Activated CD8-positive, alpha-beta T cell treated with anti-CD3 and anti-CD28 coated beads for 36 hours (primary cell): ENCODE measurements around the gene RASA2. TPM values are rescaled to one million over a fixed set of nuclear protein-coding genes. Genes with fewer than 3 reads are reported as not detected.

Source experiments
- ATAC-seq: fragments of 200-7000 bp; cut with Tn5 transposase; one replicate; pipeline ENCODE4 v1.10.0; 2021; ENCODE audit warnings: mild to moderate bottlenecking, moderate library complexity
- CTCF ChIA-PET: fragments of 350-600 bp; sonication (Branson Sonifier 250); formaldehyde crosslinking; loops from one replicate; lab custom pipeline; 2021; ENCODE audit warnings: antibody characterized with exemption; lab: Charles Lee
- POLR2A ChIA-PET: fragments of 350-600 bp; sonication (Branson Sonifier 250); formaldehyde crosslinking; loops from one replicate; lab custom pipeline; 2021; ENCODE audit warnings: antibody characterized with exemption; lab: Charles Lee
- DNase-seq: peaks from one replicate; pipeline ENCODE4 v3.0.0-alpha.2; 2020
- H3K27ac Mint-ChIP-seq: one replicate; pipeline ENCODE4 v1.8.0; 2021; ENCODE audit warnings: mild to moderate bottlenecking, mixed read lengths
- H3K27me3 Mint-ChIP-seq: one replicate; pipeline ENCODE4 v1.8.0; 2021; ENCODE audit warnings: mixed read lengths
- H3K36me3 Mint-ChIP-seq: one replicate; pipeline ENCODE4 v1.8.0; 2021; ENCODE audit warnings: low read depth, mixed read lengths
- H3K4me1 Mint-ChIP-seq: one replicate; pipeline ENCODE4 v1.8.0; 2021; ENCODE audit warnings: low read depth, mixed read lengths
- H3K4me3 Mint-ChIP-seq: one replicate; pipeline ENCODE4 v1.8.0; 2021; ENCODE audit warnings: mild to moderate bottlenecking, moderate library complexity, mixed read lengths
- H3K9me3 Mint-ChIP-seq: one replicate; pipeline ENCODE4 v1.8.0; 2021; ENCODE audit warnings: mixed read lengths
- CTCF ChIP-seq: fragments of 200-600 bp; IDR thresholded peaks from one replicate; pipeline ENCODE4 v1.8.0; 2022; ENCODE audit warnings: antibody characterized with exemption, mild to moderate bottlenecking
- intact Hi-C: fragments of 100-400 bp; cut with micrococcal nuclease; formaldehyde crosslinking; loops from one replicate; pipeline ENCODE4 v1.10.0; 2022
- total RNA-seq, 2 experiments: library from RNA; stranded (reverse); gene quantifications; one replicate each; pipeline ENCODE4 v1.2.3, GENCODE V29; 2021

Gene RASA2
- total RNA-seq, 2 experiments from 2014 or later = 35.4 to 41.5 TPM

DNA sequence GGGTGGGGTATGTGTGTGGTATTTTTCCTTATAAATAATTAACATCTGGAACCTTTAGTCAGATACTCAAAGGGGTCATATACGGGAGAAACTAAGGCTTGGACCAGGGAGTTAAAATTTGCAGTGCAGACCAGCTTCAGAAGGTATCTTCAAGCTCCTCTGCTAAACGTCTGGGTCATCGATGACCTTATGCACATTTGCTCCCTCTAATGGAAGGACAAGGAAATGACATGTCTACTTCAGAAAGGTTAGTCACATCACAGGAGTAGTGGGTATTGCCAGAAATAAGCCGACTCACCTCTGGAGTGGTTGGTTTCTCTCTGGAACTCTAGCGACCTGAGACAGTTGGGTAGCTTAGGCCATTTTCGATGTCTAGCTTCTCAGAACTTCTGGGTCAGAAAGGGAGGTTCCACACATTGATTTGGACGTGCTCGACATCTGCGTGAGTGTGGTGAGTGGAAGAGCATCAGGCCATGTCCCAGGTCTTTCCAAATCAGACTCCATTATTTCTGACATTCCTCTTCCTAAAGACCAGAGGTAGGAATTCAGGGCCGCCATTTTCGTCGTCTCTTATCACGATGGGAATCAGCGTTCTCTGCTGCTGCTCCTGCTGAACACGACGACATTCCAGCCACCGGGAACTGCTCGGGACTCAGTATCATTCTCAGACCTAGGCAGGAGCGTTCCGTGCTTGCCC lies 31.8 kb upstream of the RASA2 start:
- Mint-ChIP-seq H3K9me3 (no peaks in the 10 kb centered on the region), H3K36me3 (no peaks in the 10 kb centered on the region), H3K4me1 (peaks cover 8% of the 10 kb centered on the region), H3K4me3 (no peak overlapping the region), H3K27ac (no peak overlapping the region), H3K27me3 (no peaks in the 10 kb centered on the region)
- POLR2A ChIA-PET = interaction anchor here (0.9 to 1.9 kb wide), 3 partner anchors 45 to 148 kb away, joined by 3 to 7 read pairs (median 4); no protein-coding TSS in a partner anchor
- CTCF ChIA-PET = interaction anchor here (0.6 to 11.5 kb wide), 47 partner anchors 8 to 343 kb away, joined by 3 to 418 read pairs (median 4); partner anchors contain the start of genes PXYLP1, RNF7 and ZBTB38
- intact Hi-C loops = loop anchor here (5.0 kb wide), 2 partner anchors 93 to 143 kb away; no protein-coding TSS in a partner anchor
- ATAC-seq (peak; percentile 97), DNase-seq (peak; percentile 41)
- peak; percentile 69 for TF ChIP-seq CTCF

- no peak overlapping the region for H3K4me3 Mint-ChIP-seq
- DNase-seq = no peak
- intact Hi-C loops = no loop called here
- no peak overlapping the region for H3K27ac Mint-ChIP-seq
- H3K4me1 Mint-ChIP-seq = peaks cover 13% of the 10 kb centered on the region
- H3K36me3 Mint-ChIP-seq = no peaks in the 10 kb centered on the region
- ATAC-seq = no peak
- no peak for TF ChIP-seq CTCF
- H3K9me3 Mint-ChIP-seq = no peaks in the 10 kb centered on the region
- POLR2A ChIA-PET = interaction anchor here (1.1 to 1.9 kb wide), 2 partner anchors 70 to 148 kb away, joined by 4 to 7 read pairs; no protein-coding TSS in a partner anchor
- H3K27me3 Mint-ChIP-seq = no peaks in the 10 kb centered on the region
- CTCF ChIA-PET = interaction anchor here (0.6 to 11.5 kb wide), 31 partner anchors 9 to 342 kb away, joined by 3 to 418 read pairs (median 5); partner anchors contain the start of genes PXYLP1 and ZBTB38
Measured at GRCh38 chr3:141455603-141456300, 31.1 kb upstream of the RASA2 start.

- Mint-ChIP-seq H3K27ac (no peak overlapping the region), H3K27me3 (no peaks in the 10 kb centered on the region), H3K36me3 (no peaks in the 10 kb centered on the region), H3K4me3 (no peak overlapping the region), H3K9me3 (no peaks in the 10 kb centered on the region), H3K4me1 (peaks cover 13% of the 10 kb centered on the region)
- DNase-seq = no peak
- no peak for ATAC-seq
- POLR2A ChIA-PET = no interaction called here
- intact Hi-C loops = no loop called here
- CTCF ChIA-PET = interaction anchor here (1.4 to 11.5 kb wide), 6 partner anchors 8 to 147 kb away, joined by 4 to 418 read pairs (median 42); no protein-coding TSS in a partner anchor
- TF ChIP-seq CTCF = no peak
Measured at GRCh38 chr3:141456301-141456625, 30.6 kb upstream of the RASA2 start.

GRCh38 chr3:141457624-141458236 lies 29.1 kb upstream of the RASA2 start:
- intact Hi-C loops = no loop called here
- H3K27me3 Mint-ChIP-seq = no peaks in the 10 kb centered on the region
- POLR2A ChIA-PET = interaction anchor here (0.7 to 1.0 kb wide), 2 partner anchors 30 to 94 kb away, joined by 3 read pairs; no protein-coding TSS in a partner anchor
- DNase-seq (no peak), ATAC-seq (no peak)
- TF ChIP-seq CTCF = no peak
- no peak overlapping the region for H3K4me3 Mint-ChIP-seq
- no peaks in the 10 kb centered on the region for H3K9me3 Mint-ChIP-seq
- CTCF ChIA-PET = interaction anchor here (1.0 to 11.5 kb wide), 8 partner anchors 10 to 148 kb away, joined by 3 to 418 read pairs (median 8); no protein-coding TSS in a partner anchor
- no peak overlapping the region for H3K27ac Mint-ChIP-seq
- H3K4me1 Mint-ChIP-seq = peaks cover 18% of the 10 kb centered on the region
- H3K36me3 Mint-ChIP-seq = no peaks in the 10 kb centered on the region
